GM19239 (cell line): Measurements from ENCODE around the gene NUP98.
A peak's percentile ranks its signal among the peaks of the same experiment; 100 is the strongest.

ENCODE experiments used
- DNase-seq: peaks from one replicate; pipeline ENCODE4 v3.0.0; 2011; ENCODE audit warnings: low spot score; ENCODE audit not compliant: insufficient read length
- FAIRE-seq: peaks from 2 replicates; lab custom pipeline; 2011; peaks lifted over from hg19 to GRCh38; lab: Jason Lieb, UNC

The NUP98 gene

GRCh38 chr11:3797329-3798090 lies at the start of gene NUP98:
NUP98 (minus strand) TSS chr11:3797554; CDS start chr11:3782117, 15,437 bp downstream.
- FAIRE-seq (peak; percentile 94), DNase-seq (peak; percentile 90)

- FAIRE-seq, result no peak
Observed at GRCh38 chr11:3845670-3846069, 48.3 kb upstream of the NUP98 start.

GRCh38 chr11:3845246-3845645 lies 47.9 kb upstream of the NUP98 start:
- no peak for DNase-seq
- no peak for FAIRE-seq

More at GRCh38 chr11:3845670-3846069, 48.3 kb upstream of the NUP98 start:
- DNase-seq, result no peak

- no peak for FAIRE-seq
- DNase-seq, result no peak
Observed at GRCh38 chr11:3843326-3843725, 46.0 kb upstream of the NUP98 start.

GRCh38 chr11:3841426-3842350 lies 44.3 kb upstream of the NUP98 start:
- FAIRE-seq (peak; percentile 88), DNase-seq (peak; percentile 44)

GRCh38 chr11:3840870-3841425 lies 43.6 kb upstream of the NUP98 start, which contains the start of gene RHOG:
RHOG (minus strand) TSS chr11:3840959; CDS start chr11:3828138, 12,821 bp downstream.
- DNase-seq, result peak; percentile 71

GRCh38 chr11:3840004-3840869 lies 42.9 kb upstream of the NUP98 start:
- DNase-seq (no peak), FAIRE-seq (no peak)

More at GRCh38 chr11:3840870-3841425, 43.6 kb upstream of the NUP98 start, which contains the start of gene RHOG:
- FAIRE-seq, result no peak

GRCh38 chr11:3838504-3838903 lies 41.1 kb upstream of the NUP98 start:
- DNase-seq (no peak), FAIRE-seq (no peak)

- peak; percentile 68 for FAIRE-seq
Observed at GRCh38 chr11:3837793-3838192, 40.4 kb upstream of the NUP98 start.

GRCh38 chr11:3836903-3837302 lies 39.5 kb upstream of the NUP98 start:
- FAIRE-seq, result no peak

More at GRCh38 chr11:3837793-3838192, 40.4 kb upstream of the NUP98 start:
- DNase-seq, result no peak

GRCh38 chr11:3835751-3836150 lies 38.4 kb upstream of the NUP98 start:
- FAIRE-seq, result no peak
- no peak for DNase-seq

More at GRCh38 chr11:3836903-3837302, 39.5 kb upstream of the NUP98 start:
- no peak for DNase-seq

- FAIRE-seq, result no peak
Observed at GRCh38 chr11:3834664-3835461, 37.5 kb upstream of the NUP98 start.

GRCh38 chr11:3834349-3834663 lies 37.0 kb upstream of the NUP98 start:
- no peak for DNase-seq
- FAIRE-seq, result no peak

More at GRCh38 chr11:3834664-3835461, 37.5 kb upstream of the NUP98 start:
- DNase-seq, result no peak

GRCh38 chr11:3833449-3833848 lies 36.1 kb upstream of the NUP98 start:
- DNase-seq, result no peak
- FAIRE-seq, result peak; percentile 73

- DNase-seq, result no peak
- no peak for FAIRE-seq
Observed at GRCh38 chr11:3832816-3833215, 35.5 kb upstream of the NUP98 start.

- DNase-seq (no peak), FAIRE-seq (no peak)
Observed at GRCh38 chr11:3831378-3832239, 34.3 kb upstream of the NUP98 start.

- DNase-seq (no peak), FAIRE-seq (no peak)
Observed at GRCh38 chr11:3830730-3831129, 33.4 kb upstream of the NUP98 start.

GRCh38 chr11:3830088-3830487 lies 32.7 kb upstream of the NUP98 start:
- no peak for FAIRE-seq
- no peak for DNase-seq
